ENCODE data around the gene ZNF444.
"Not testable (repeated sequence)": the region's sequence is repeated elsewhere in the genome, so short reads cannot be mapped to it uniquely, and the experiment has no call there.

DNA sequence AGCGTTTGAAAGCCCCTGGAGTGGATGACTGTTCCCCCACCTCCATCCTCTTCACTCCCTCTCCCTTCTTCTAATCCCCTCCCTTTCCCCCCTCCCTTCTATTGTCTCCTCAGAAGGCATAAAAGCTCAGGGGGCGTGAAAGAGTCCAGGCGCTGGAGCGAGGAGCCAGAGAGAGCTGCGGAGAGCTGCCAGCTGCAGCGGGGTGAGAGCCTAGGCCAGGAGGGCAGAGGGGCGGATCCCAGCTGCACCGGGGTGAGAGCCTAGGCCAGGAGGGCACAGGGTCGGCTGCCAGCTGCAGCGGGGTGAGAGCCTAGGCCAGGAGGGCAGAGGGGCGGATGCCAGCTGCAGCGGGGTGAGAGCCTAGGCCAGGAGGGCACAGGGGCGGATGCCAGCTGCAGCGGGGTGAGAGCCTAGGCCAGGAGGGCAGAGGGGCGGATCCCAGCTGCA lies 34.8 kb downstream of the ZNF444 start, which contains the start of gene GALP:
- TF ChIP-seq, protein P1, sequence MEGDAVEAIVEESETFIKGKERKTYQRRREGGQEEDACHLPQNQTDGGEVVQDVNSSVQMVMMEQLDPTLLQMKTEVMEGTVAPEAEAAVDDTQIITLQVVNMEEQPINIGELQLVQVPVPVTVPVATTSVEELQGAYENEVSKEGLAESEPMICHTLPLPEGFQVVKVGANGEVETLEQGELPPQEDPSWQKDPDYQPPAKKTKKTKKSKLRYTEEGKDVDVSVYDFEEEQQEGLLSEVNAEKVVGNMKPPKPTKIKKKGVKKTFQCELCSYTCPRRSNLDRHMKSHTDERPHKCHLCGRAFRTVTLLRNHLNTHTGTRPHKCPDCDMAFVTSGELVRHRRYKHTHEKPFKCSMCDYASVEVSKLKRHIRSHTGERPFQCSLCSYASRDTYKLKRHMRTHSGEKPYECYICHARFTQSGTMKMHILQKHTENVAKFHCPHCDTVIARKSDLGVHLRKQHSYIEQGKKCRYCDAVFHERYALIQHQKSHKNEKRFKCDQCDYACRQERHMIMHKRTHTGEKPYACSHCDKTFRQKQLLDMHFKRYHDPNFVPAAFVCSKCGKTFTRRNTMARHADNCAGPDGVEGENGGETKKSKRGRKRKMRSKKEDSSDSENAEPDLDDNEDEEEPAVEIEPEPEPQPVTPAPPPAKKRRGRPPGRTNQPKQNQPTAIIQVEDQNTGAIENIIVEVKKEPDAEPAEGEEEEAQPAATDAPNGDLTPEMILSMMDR (IDR thresholded peaks at IDR 0.05) = not testable (repeated sequence)
- TF ChIP-seq POLR2A (IDR thresholded peaks at IDR 0.05) = not testable (repeated sequence)
